Right cardiac atrium (tissue), 5 donors: ENCODE measurements around the gene ZNF618. TPM values are rescaled to one million over a fixed set of nuclear protein-coding genes. Genes with fewer than 3 reads are reported as not detected.

Source experiments
- ATAC-seq, 2 donors: fragments of 200-7000 bp; cut with Tn5 transposase; one replicate each; pipeline versions ENCODE4 v1.8.0 to v1.9.1; 2020; ENCODE audit warnings: moderate library complexity in 2 of 2, mild to moderate bottlenecking in 1 of 2
- DNase-seq, 3 donors: peaks; one replicate each; pipeline ENCODE4 v3.0.0-alpha.2; 2020
- H3K27ac ChIP-seq: one replicate; pipeline ENCODE4 v1.5.1; 2013; ENCODE audit warnings: mild to moderate bottlenecking, low read length, control low read depth, moderate library complexity
- H3K27me3 ChIP-seq: one replicate; pipeline ENCODE4 v1.6.1; 2013; ENCODE audit not compliant: control insufficient read depth, insufficient read depth
- H3K4me1 ChIP-seq: one replicate; pipeline ENCODE4 v1.6.1; 2013; ENCODE audit warnings: low read length; ENCODE audit not compliant: control insufficient read depth, insufficient read depth
- H3K4me3 ChIP-seq: one replicate; pipeline ENCODE4 v1.5.1; 2013; ENCODE audit warnings: low read length, control low read depth
- H3K9me3 ChIP-seq: one replicate; pipeline ENCODE4 v1.6.1; 2013; ENCODE audit warnings: low read length; ENCODE audit not compliant: control insufficient read depth
- WGBS: extraction: QIAGEN DNeasy Blood & Tissue Kit; methylation state at CpG from one replicate; pipeline ENCODE4 v1.1.7; 2013; 5-methylcytosine and 5-hydroxymethylcytosine counted together
- intact Hi-C, 4 donors: fragments of 100-400 bp; cut with DNase I; formaldehyde crosslinking; loops; one replicate each; pipeline versions ENCODE4 v1.11.0 to v1.14.0; 2022 to 2023
- polyA plus RNA-seq: library from polyadenylated mRNA; stranded (reverse); fragments of 200-250 nt; gene quantifications from one replicate; pipeline ENCODE4 v1.2.3, GENCODE V29; 2013
- total RNA-seq, 4 donors: library from RNA; stranded (reverse); fragmentation: NEBNext Ultra II Directional; extraction: Animal tissue kit (Norgen Biotek cat#: 25700); gene quantifications; one replicate each; pipeline ENCODE4 v1.2.1, GENCODE V29; 2021
- donor health status: healthy with polysubstance abuse.
- donor health status: DM: no; HTN: yes; CAD: no.
- donor health status: DM: no; HTN: no; CAD: no.
- donor health status: DM: no; HTN: yes; CAD: no; lungs with severe emphysema.
- donor health status: DM: yes; HTN: yes; CAD: no.

The ZNF618 gene
- total and polyA plus RNA-seq, 5 donors: 1.4 to 3.3 (median 2.7) TPM

DNA sequence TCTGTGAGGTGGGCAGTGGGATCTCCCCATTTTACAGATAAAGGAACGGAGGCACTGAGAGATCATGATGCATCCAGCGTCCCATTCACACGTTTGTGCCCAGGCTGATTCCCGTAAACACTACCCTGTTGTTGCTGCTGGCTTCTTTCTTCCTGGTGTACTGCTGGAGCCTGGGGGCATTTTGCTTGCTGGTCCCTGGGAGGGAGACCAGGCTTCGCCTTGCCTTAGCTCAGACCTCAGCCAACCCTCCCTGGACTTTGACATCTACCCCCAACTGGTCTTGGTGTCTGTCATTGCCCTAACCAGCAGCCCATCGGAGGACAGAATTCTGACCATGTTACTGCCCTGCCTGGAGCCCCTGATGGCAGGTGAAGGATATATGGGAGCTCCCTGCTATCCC is 82.4 kb downstream of the ZNF618 start:
- Histone ChIP-seq H3K27ac (no peak overlapping the region), H3K27me3 (no peaks in the 10 kb centered on the region), H3K4me3 (no peak overlapping the region), H3K4me1 (peaks cover 2% of the 10 kb centered on the region), H3K9me3 (no peaks in the 10 kb centered on the region)
- intact Hi-C loops: no loop called here
- no peak for DNase-seq
- 93% methylated on average over 6 of the region's 6 CpGs for WGBS
- ATAC-seq: no peak

DNA sequence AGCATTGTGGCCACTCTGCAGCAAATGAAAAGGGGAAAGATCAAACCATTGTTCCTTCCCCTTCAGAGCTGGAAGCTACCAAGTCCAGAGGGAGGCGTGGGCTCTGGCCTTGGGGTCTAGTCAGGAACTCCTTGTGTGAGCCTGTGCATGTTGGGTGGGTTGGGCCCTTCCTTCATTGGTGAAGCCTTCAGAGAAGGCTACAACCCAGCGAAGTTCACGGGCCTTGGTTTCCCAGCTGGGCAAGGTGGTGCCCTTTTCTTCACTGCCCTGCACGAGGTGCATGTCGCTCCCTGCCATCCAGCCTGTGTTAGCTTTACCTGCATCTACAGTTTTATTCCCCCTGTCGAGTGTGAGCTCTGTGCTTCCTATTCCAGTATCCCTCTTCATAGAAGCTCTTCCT is 84.7 kb downstream of the ZNF618 start:
- 96% methylated on average over 6 of the region's 6 CpGs for WGBS
- H3K27me3 ChIP-seq: no peaks in the 10 kb centered on the region
- no peak for DNase-seq
- intact Hi-C loops: no loop called here
- H3K4me1 ChIP-seq: peaks cover 4% of the 10 kb centered on the region
- no peaks in the 10 kb centered on the region for H3K9me3 ChIP-seq
- no peak overlapping the region for H3K27ac ChIP-seq
- H3K4me3 ChIP-seq: no peak overlapping the region
- no peak for ATAC-seq

DNA sequence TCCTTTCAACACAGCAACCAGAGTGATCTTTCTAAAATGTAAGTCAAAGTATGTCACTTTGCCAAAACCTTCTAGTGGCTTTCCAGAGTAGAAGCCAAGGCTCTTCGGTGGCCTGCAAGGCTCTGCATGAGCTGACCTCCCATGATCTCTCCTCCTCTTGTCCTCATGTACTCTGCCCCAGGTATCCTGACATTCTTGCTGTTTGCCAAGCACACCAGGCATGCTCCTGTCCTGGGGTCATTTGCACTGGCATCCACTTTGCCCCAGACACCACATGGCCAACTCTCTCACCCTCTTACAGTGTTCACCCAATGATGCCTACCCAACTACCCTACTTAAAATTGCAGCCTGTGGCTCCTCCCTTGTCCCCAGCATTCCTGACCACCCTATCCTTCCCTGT is 86.3 kb downstream of the ZNF618 start:
- WGBS: 73% methylated on average over 1 of the region's 1 CpG
- ATAC-seq: no peak
- no peak overlapping the region for H3K27ac ChIP-seq
- H3K4me3 ChIP-seq: no peak overlapping the region
- H3K4me1 ChIP-seq: peaks cover 4% of the 10 kb centered on the region
- no peaks in the 10 kb centered on the region for H3K27me3 ChIP-seq
- no peak for DNase-seq
- intact Hi-C loops: no loop called here
- no peaks in the 10 kb centered on the region for H3K9me3 ChIP-seq

DNA sequence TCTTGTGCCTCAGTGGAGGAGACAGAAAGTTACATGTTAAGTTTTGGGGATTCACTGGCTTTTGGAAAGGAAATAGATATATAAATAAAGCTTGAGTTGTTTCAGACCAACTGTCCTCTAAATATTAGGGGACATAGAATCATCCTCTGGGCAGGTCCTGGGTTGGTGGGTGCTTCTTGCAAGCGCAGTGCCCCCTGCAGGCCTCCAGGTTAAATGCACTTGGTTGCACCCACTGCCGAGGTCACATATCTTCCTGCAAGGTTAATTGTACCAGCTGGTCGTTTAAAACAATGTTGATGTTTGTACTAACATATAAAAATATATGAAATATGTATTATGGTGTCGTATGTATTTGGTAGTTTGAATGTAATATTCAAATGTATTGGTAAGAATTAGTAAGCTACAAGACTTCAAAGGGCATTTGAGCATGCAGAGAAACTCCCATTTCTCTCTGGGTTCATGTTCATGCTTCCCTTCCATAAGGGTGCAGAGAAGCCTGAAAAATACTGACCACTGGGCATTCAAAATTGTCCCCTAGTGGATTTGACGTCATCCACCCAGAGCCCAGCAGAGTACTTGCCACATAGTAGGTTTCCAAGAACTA is 87.0 kb downstream of the ZNF618 start:
- no peak overlapping the region for H3K27ac ChIP-seq
- intact Hi-C loops: no loop called here
- ATAC-seq: no peak

DNA sequence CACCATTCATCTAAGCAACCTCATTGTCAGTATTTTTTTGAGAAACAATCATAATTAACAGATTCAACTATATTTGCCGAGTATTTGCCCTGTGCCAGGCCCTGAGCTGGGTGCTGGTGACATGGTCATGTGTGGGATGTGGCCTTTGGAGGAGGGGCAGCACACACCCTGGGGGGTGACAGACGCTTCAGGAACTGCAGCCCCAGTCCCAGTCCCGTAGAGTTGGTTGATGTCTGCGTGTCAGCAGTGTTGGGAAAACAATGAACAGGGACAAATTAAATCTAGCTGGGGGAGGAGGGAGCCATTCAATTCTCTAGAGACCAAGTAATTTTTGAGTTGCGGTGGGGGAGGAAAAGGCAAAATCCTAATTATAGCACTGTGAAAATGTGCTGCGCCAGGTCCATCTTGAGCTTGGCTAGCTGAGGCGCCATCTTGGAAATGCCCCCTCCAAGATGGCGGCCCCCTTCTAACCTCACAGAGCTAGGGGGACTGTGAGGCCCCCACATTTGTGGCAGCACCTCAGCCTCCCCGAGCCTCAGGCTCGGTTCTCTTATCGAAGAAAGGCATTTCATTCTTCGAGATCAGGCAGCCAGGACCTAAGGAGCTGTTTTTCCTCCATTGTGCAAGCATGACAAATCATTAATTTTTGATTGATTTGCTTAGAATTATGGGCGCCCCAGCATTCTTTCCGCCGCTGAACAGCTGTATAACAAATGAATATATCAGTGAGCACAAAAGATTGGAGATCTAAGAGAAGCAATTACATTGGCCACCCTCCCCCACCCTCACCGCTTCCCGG is 87.8 kb downstream of the ZNF618 start:
- peaks cover 2% of the 10 kb centered on the region for H3K4me1 ChIP-seq
- no peak overlapping the region for H3K27ac ChIP-seq
- no peak overlapping the region for H3K4me3 ChIP-seq
- intact Hi-C loops: no loop called here
- no peaks in the 10 kb centered on the region for H3K9me3 ChIP-seq
- ATAC-seq: no peak
- 82% methylated on average over 17 of the region's 17 CpGs for WGBS
- DNase-seq: no peak
- H3K27me3 ChIP-seq: no peaks in the 10 kb centered on the region

More for the DNA sequence above, 87.0 kb downstream of the ZNF618 start:
- Histone ChIP-seq H3K9me3 (no peaks in the 10 kb centered on the region), H3K4me1 (peaks cover 2% of the 10 kb centered on the region), H3K4me3 (no peak overlapping the region), H3K27me3 (no peaks in the 10 kb centered on the region)
- WGBS: 61% methylated on average over 5 of the region's 5 CpGs
- peak in 2 of 3 donors; percentile 34 to 69 for DNase-seq

DNA sequence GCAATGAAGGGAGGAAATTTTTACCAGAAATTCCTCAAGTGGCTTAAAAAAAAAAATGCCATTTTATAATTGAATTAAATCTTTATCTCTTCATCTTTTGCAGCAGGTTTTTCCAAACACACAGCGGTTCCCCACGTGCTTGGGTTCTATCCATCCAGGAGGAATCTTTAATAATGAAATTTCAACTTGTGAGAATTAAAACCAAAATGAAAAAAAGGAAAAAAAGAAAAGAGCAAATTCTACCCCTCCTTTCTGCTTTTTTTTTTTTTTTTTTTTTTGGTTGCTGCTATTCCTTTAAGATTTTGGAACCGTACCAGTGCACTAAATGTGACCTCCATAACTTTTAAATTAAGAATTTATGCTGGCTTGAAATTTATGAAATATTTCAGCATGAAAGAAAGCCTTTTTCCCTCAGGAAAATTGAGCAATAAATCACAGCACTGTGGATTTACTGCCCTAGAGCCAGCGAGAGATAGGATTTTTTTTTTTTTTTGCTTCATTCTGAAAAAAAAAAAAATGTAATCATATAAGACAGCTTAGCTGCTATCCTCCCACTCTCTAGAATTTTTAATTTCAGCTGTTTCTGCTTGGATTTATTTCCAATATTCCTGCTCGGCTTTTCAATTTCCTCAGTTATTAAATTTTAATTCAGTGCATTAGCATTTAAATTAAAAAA is 88.5 kb downstream of the ZNF618 start:
- Histone ChIP-seq H3K4me1 (peaks cover 2% of the 10 kb centered on the region), H3K27me3 (no peaks in the 10 kb centered on the region), H3K27ac (no peak overlapping the region), H3K4me3 (no peak overlapping the region), H3K9me3 (no peaks in the 10 kb centered on the region)
- ATAC-seq: no peak
- intact Hi-C loops: no loop called here
- WGBS: 72% methylated on average over 5 of the region's 5 CpGs
- no peak for DNase-seq

DNA sequence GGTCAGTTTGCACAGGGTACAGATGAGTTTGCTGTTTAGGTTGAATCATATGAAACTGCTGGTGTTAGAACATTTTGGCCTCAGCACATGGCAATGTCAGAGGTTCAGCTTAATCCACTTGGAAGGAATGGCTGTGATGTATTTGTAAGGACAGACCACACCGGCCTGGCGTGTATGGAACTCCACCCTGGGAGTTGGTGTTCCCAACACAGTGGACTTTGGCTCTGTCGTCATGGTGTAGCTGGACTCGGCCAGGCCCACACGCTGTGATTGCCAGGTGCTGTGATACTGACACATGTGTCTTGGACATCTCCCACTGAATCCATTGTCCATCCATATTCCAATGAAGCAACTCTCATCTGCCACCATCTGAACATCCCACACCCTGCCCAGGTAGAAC is 90.3 kb downstream of the ZNF618 start:
- WGBS: 58% methylated on average over 5 of the region's 5 CpGs
- no peak overlapping the region for H3K27ac ChIP-seq
- H3K27me3 ChIP-seq: no peaks in the 10 kb centered on the region
- ATAC-seq (peak; percentile 74 to 83), DNase-seq (peak; percentile 57 to 76 (median 60))
- no peak overlapping the region for H3K4me3 ChIP-seq
- H3K9me3 ChIP-seq: no peaks in the 10 kb centered on the region
- intact Hi-C loops: no loop called here
- H3K4me1 ChIP-seq: peaks cover 2% of the 10 kb centered on the region

DNA sequence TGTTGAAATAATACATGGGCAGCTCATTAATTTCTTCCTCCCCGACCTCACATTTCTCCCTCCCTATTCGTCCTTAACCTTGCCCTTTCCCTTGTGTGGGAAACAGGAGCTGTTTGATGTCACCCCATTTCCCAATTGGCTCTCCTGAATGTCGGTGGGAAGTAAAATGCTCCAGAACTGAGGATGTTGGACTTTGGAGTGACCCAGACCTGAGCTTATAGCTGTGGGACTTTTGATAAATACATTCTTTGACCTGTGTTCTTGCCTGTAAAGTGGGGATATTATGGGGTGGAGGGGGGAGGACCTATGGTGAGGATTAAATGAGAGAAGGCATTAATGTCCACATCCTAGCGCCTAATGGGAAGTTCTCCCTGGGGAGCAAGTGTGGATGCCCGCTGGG is 91.3 kb downstream of the ZNF618 start:
- H3K4me1 ChIP-seq: peaks cover 2% of the 10 kb centered on the region
- no peaks in the 10 kb centered on the region for H3K27me3 ChIP-seq
- H3K9me3 ChIP-seq: no peaks in the 10 kb centered on the region
- WGBS: 81% methylated on average over 5 of the region's 5 CpGs
- DNase-seq (no peak), ATAC-seq (no peak)
- H3K27ac ChIP-seq: no peak overlapping the region
- no peak overlapping the region for H3K4me3 ChIP-seq
- intact Hi-C loops: no loop called here

DNA sequence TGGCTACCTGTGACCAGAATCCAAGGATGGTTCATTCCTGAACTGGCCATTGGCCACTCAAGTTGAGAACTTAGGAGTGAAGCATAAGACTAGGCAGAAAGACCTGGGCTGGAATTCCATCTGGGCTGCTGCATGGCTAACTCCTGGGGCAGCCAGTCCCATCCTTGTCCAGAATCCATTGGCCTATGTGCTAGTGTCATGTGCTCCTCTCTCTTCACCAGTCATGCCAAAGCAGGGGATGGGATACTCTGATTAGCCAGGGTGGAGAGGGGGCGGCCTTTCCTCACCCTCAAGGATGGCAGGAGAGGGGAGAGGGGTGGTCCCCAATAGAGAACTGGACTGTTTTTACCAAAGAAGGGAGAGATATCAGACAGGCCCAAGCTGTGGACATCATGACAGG is 93.2 kb downstream of the ZNF618 start:
- no peak for ATAC-seq
- 100% methylated on average over 1 of the region's 1 CpG for WGBS
- Histone ChIP-seq H3K27me3 (no peaks in the 10 kb centered on the region), H3K4me3 (no peak overlapping the region), H3K9me3 (no peaks in the 10 kb centered on the region), H3K4me1 (no peaks in the 10 kb centered on the region), H3K27ac (no peak overlapping the region)
- intact Hi-C loops: no loop called here
- no peak for DNase-seq

DNA sequence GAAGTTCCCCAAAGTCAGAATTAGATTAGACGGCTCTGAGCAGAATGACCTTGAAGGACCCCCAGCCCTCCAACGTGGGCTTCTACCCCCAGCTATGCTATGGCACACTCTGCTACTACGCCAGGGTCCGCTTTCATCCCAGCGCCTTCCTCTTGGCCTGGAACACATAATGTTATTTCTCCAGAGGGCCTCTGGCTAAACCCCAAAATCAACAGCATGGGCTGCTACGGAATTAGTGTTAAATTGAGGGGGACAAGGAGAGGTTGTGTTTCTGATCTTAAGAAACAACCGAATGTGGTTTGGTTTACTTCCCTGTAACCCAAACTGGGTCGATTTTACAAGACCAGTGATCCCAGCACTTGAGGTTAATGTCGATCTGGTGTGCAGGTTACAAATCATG is 97.1 kb downstream of the ZNF618 start:
- H3K4me1 ChIP-seq: no peaks in the 10 kb centered on the region
- no peak overlapping the region for H3K4me3 ChIP-seq
- 54% methylated on average over 9 of the region's 9 CpGs for WGBS
- intact Hi-C loops: loop anchor here in 1 of 4 donors (10.0 kb wide), 1 partner anchor 78 kb away; no protein-coding TSS in a partner anchor
- H3K9me3 ChIP-seq: no peaks in the 10 kb centered on the region
- H3K27me3 ChIP-seq: no peaks in the 10 kb centered on the region
- H3K27ac ChIP-seq: no peak overlapping the region
- ATAC-seq: no peak
- DNase-seq: no peak

DNA sequence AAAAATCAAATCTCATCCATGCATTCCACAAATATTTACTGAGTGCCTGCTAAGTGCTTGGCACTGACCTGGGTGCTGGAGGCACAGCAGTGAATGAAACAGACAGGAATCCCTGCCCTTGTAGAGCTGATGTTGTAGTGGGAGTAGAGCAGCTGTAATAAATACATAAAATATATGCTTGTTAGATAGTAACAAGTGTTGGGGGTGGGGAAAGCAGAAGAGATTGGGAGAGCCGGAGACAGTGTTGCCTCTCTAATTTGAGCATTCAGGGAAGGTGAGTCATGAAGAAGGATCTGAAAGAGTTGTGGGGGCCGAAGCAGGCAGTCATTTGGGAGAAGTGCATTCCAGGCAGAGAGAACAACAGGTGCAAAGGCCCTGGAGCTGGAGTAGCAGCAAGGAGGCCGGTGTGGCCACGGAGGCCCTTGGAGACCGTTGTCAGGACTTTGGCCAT is 97.9 kb downstream of the ZNF618 start:
- H3K27ac ChIP-seq: no peak overlapping the region
- ATAC-seq: no peak
- no peak for DNase-seq
- WGBS: 82% methylated on average over 5 of the region's 5 CpGs
- no peaks in the 10 kb centered on the region for H3K27me3 ChIP-seq
- no peak overlapping the region for H3K4me3 ChIP-seq
- intact Hi-C loops: loop anchor here in 1 of 4 donors (10.0 kb wide), 1 partner anchor 79 kb away; no protein-coding TSS in a partner anchor
- no peaks in the 10 kb centered on the region for H3K9me3 ChIP-seq
- peaks cover 2% of the 10 kb centered on the region for H3K4me1 ChIP-seq
